NAMALWA (cell line): ENCODE results near the gene ZNF277.
A peak's percentile ranks its signal among the peaks of the same experiment; 100 is the strongest.

Experiments
- DNase-seq: peaks from one replicate; pipeline ENCODE4 v3.0.0-alpha.2; 2015; ENCODE audit warnings: low spot score

ZNF277 gene

GRCh38 chr7:112185005-112185834 is 21.3 kb upstream of the ZNF277 start:
- DNase-seq: no peak

GRCh38 chr7:112186300-112186699 is 20.2 kb upstream of the ZNF277 start:
- no peak for DNase-seq

- DNase-seq: no peak
Measured at GRCh38 chr7:112188257-112188656, 18.2 kb upstream of the ZNF277 start.

- DNase-seq: no peak
Measured at GRCh38 chr7:112189691-112190090, 16.8 kb upstream of the ZNF277 start.

- DNase-seq: no peak
Measured at GRCh38 chr7:112190120-112190519, 16.4 kb upstream of the ZNF277 start.

- DNase-seq: no peak
Measured at GRCh38 chr7:112192236-112193154, 14.0 kb upstream of the ZNF277 start.

- no peak for DNase-seq
Measured at GRCh38 chr7:112193915-112194502, 12.5 kb upstream of the ZNF277 start.

- no peak for DNase-seq
Measured at GRCh38 chr7:112195717-112196116, 10.8 kb upstream of the ZNF277 start.

- DNase-seq: no peak
Measured at GRCh38 chr7:112197322-112197721, 9.2 kb upstream of the ZNF277 start.

GRCh38 chr7:112199035-112199655 is 7.3 kb upstream of the ZNF277 start:
- no peak for DNase-seq

GRCh38 chr7:112199672-112200071 is 6.8 kb upstream of the ZNF277 start:
- DNase-seq: no peak

- no peak for DNase-seq
Measured at GRCh38 chr7:112201411-112201810, 5.1 kb upstream of the ZNF277 start.

- no peak for DNase-seq
Measured at GRCh38 chr7:112201839-112202238, 4.7 kb upstream of the ZNF277 start.

- DNase-seq: peak; percentile 75
Measured at GRCh38 chr7:112202816-112203215, 3.7 kb upstream of the ZNF277 start.

- no peak for DNase-seq
Measured at GRCh38 chr7:112203365-112203739, 3.1 kb upstream of the ZNF277 start.

GRCh38 chr7:112204499-112205342 is 1.8 kb upstream of the ZNF277 start:
- DNase-seq: peak; percentile 62

GRCh38 chr7:112205343-112206237 is 905 bp upstream of the ZNF277 start:
- peak; percentile 68 for DNase-seq

GRCh38 chr7:112206991-112207592 is 597 bp downstream of the ZNF277 start:
- DNase-seq: peak; percentile 46

- no peak for DNase-seq
Measured at GRCh38 chr7:112207765-112208164, 1.3 kb downstream of the ZNF277 start.
